Stimulated activated CD4-positive, alpha-beta T cell treated with anti-CD3 and anti-CD28 coated beads, TNF-alpha, amount 100 ng/mL, for 1 hour (primary cell): ENCODE results near the gene CADPS.

Source experiments
- DNase-seq, 3 donors: peaks; one replicate each; pipeline ENCODE4 v3.0.0-alpha.2; 2020; ENCODE audit warnings: low read depth in 3 of 3, low spot score in 1 of 3

Gene CADPS

DNA sequence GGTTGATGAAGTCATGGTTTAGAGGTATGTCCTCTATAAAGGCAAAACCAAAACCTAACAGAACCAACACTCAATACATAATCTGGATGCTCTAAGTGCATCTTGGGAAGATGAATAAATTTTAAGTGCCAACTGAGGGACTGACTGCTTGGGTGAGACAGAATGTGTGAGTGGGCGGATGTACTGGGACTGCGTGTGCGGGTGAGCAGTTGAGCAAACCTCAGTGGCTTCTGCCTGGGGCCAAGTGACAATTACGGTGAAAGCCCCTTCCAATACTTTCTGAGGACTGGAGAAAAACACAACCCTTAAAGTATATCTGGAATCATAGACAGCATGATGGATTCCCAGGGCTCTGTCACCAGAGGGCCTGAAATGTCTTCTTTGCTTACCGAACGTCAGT, 421.8 kb downstream of the CADPS start:
- no peak for DNase-seq

- DNase-seq, result no peak
Observed at GRCh38 chr3:62451211-62451887, 423.9 kb downstream of the CADPS start.

DNA sequence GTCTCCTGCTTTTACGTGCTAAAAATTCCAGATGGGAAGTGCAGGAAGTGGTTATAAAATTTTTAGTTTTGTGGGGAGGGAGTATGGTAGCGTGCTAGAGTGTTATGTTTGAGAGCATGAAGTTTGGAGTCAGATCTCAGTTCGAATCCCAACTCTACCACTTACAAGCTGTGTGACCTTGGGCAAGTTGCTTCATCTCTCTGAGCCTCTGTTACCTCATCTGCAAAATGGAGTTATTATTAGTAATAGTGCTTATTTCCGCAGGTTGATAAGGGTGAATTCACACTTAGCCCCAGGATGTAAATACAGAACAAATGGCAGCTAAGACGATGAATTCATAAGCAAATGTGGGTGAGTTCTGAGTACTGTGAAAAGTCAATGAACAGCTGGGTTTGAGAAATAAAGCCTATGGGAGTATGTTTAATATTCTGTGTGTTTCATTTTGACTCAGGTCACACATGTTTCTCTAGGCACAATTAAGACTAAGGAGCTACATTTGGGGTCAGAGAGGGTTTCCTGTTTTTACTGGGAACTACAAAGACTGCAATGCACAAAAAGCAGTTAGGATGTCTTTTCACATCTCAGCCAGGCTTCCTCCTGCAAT, 428.8 kb downstream of the CADPS start:
- no peak for DNase-seq

- DNase-seq, result no peak
Observed at GRCh38 chr3:62445275-62445674, 429.9 kb downstream of the CADPS start.

DNA sequence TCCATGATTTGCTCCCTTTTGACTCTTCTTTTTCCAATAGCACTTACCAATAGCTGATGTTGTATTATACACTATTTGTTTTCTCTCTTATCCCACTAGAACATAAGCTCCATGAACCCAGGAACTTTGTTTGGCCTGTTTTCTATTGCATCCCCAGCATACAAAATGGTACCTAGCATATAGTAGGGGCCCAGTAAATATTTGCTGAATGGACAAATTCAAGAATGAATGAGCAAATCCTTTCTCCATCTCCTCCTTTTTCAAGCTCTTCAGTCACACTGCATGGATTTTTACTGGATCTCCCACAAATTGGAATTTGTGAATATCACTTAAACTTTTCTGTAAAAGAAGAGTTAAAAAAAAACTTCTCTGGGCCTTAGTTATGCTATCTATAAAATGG, 435.2 kb downstream of the CADPS start:
- no peak for DNase-seq

DNA sequence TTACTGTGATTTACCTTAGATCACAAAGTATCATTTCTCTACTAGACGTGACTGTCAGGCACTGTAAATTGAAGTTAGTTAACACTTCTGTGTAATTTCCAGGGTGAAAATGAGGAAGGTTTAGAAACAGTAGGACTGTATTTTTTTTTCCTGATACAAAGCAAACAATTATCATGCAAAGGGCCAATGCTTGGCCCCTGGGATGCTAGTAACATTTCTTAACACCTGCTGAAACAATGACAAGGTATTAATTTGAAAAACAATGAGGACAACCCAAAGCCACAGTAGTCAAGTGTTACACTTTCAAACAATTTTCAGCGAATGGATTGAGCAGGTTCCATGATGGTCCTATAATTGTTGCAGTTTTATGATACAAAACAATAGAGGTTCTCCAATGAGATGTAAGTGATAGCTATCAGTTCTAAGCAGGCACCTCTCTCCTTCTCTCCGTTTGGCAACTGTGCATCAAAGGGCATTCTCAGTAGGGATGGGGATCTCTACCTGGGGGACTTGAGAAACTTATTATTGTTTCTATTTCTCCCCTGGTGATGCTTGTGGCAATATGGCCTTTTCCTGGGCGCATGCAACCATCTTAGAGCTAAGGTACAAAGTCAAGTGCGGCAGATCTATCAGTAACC, 435.9 kb downstream of the CADPS start:
- no peak for DNase-seq

DNA sequence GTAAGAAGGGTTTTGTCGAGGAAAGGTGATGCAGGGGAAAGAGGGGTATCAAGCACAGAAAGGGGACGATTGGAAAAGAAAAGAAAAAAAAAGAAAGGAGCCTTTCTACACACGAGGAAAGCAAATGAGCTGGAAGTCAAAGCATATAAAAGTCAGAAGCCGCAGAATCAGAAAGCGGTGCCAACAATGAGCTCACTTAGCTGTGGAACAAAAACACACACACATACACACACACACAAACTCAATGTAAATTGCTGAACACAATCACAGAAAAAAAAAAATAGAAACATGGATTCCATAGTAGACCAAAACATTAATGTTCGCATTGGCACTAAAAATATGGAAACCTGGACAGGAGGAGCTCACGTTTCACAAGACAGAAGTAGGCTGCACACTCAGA, 438.4 kb downstream of the CADPS start:
- DNase-seq, result no peak

GRCh38 chr3:62433396-62433795, 441.8 kb downstream of the CADPS start:
- no peak for DNase-seq

- no peak for DNase-seq
Observed at GRCh38 chr3:62421207-62421606, 454.0 kb downstream of the CADPS start.

DNA sequence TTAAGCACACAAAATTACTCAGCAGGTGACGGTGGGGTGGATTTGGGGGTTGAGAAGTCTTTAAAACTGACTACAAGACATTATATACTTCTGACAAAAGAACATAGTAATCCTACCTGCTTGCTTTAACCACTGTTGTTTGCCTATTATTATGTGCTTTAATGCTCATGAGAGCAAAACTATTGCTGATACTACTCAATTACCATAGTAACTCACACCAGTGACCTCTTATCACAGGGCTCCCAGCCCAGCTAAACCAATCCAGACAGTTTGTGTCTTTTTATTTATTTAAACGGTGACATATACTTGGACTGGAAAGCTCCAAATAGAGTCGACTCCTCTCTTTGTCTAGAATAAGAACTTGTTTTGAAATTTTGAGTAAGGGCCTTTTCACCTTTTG, 459.1 kb downstream of the CADPS start:
- no peak for DNase-seq

- DNase-seq, result no peak
Observed at GRCh38 chr3:62415312-62415801, 459.9 kb downstream of the CADPS start.

DNA sequence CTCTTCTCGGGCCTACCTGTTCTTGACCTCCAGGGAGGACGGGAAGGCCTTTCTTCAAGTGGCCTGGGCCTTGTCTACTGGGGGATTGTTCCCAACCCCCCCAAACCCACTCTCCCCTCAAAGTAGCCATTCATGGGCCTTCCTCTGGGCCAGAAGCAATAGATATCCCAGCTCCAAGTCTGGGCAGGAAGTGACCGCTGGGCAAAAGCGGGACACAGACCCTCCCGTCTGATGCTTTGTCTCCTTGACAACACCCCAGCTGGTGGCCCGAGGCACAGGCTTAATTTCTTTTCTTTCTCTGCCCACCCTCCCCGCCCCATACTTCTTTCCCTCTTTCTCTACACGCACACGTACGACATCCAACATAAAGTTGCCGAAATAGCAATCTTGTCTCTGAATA, 460.4 kb downstream of the CADPS start:
- no peak for DNase-seq

GRCh38 chr3:62413687-62414086, 461.5 kb downstream of the CADPS start:
- no peak for DNase-seq

- no peak for DNase-seq
Observed at GRCh38 chr3:62406945-62407344, 468.3 kb downstream of the CADPS start.

- no peak for DNase-seq
Observed at GRCh38 chr3:62405566-62405965, 469.6 kb downstream of the CADPS start.

GRCh38 chr3:62405135-62405534, 470.1 kb downstream of the CADPS start:
- DNase-seq, result no peak

- DNase-seq, result no peak
Observed at GRCh38 chr3:62404321-62404720, 470.9 kb downstream of the CADPS start.

DNA sequence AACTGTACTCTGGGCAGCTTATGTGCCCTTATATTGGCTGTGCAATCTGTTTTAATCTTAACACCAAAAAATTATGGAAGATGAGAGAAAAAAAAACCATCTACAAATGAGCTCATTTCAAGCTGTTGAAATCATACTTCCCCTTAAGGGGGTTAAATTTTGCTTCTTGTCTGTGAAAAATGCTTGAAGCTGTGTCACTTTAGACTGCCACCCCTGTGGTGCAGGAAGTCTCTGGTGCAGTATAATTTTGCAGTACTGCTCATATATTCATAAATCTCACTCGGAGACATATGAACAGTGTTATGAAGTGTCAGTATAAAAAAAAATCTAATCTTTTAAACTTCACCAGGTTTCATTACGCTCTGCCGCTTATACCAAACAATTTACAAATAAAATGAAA, 471.5 kb downstream of the CADPS start:
- DNase-seq, result no peak

DNA sequence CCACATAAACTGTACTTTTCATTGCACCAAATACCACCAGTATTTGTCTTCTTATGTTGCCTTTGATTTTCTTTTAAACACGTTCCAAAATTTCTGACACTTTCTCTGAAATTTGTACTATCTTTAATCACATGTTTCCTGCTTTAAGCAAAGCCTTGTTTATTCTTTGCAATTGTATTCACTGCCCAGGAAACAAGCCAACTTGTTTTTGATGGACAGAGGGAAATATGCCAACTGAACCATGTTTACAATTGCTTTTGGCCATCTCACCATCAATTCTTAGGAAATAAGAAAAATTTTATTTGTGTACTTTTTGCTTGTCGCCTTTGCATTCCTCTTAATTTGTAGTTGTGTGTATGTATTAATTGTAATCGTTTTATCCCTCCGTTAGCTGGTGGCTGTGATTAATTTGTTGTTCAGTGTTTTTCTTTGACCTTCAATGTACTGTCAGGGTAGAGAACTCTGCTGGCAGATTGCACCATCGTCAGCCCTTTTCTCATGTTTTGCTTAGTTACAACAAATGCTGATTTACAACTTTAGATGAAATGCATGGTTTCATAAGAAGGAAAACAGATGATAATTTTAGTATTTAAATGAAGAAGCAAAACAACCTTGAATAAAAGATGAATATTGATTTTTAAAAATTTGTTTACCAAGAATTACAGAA, 482.5 kb downstream of the CADPS start:
- no peak for DNase-seq

DNA sequence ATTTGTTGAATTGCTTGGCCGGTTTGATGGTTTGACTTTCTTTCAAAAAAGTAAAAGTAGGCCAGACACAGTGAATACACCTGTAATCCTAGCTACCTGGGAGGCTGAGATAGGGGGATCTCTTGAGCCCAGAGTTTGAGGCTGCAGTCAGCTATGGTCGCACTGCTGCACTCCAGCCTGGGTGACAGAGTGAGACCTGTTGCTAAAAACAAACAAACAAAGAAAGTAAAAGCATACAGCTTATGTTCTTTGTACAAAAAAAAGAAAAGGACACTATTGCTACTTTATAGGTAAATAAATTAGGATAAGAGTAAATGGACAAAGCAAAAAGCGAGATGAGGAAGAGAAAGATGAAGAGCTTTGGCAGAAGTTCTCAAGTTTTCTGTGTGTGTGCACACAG, 488.0 kb downstream of the CADPS start:
- no peak for DNase-seq

DNA sequence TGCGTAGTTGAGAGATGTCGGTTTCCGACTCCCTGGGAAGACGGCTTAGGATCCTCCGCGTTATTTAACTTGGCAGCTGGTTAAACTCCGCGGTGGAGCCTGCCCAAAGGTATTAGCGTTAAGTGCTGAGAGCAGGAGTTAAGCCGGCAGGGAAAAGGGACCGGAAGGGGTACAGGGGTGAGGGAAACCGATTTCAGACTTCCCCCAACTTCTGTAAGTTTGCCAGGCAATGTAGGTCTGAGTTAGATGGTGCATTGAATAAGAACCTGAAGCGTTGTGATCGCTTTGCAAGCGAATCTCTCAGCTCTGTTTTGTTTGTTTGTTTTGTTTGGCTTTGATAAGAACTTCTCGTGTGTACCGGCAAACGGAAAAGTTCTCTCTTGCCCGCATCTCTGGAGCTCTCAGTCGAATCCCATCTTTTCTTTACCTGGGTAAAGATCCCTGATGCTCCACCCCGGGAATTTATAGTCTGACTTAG, 495.9 kb downstream of the CADPS start:
- no peak for DNase-seq

DNA sequence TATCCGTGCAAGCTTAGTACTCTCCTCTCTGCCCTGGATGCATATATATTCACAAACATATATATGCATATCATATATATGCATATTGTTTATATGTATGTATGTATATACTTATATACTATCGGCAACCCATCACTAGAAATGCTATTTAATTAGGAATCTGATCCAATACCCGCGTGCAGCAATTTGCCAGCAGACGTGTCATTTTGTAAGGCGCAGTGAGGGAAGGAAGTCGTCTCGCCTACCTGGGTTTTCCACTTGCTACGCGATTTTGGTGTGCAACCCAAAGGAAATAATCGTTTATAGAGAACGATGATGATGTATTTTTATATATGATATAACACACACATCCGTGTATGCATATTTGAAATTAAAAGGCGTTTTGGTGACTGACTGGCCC, 496.3 kb downstream of the CADPS start:
- no peak for DNase-seq
